ENCODE results near the gene TRABD2B.

GRCh38 chr1:47797575-47797974, 199.6 kb downstream of the TRABD2B start:
- TF ChIP-seq CTCF (IDR thresholded peaks at IDR 0.05) (no peak), POLR2A (IDR thresholded peaks at IDR 0.05) (no peak)
